Fibroblast of skin of left biceps (primary cell): ENCODE data around the gene QKI.

Source experiments
- DNase-seq, 2 experiments: peaks; one replicate each; pipeline ENCODE4 v3.0.0-alpha.2; 2013; ENCODE audit warnings: low read depth in 2 of 2

Gene QKI

DNA sequence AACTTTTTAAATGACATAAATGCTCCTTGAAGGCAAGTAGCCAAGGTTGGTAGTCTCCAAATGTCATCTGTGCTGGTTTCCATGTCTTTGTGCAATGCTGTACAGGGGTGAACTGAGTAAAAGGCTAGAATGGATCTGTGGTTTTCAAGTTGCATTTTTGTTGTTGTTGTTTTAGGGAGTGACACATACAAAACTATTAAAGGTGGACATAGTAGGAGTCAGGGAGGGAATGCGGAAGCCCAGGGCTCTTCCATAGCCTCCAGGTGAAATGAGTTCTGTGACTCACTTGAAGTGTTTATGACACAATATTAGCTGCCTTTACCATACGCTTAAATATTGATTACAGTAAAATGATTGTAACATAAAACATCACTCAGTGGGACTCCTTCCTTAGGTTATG is 22.5 kb upstream of the QKI start:
- no peak for DNase-seq

DNA sequence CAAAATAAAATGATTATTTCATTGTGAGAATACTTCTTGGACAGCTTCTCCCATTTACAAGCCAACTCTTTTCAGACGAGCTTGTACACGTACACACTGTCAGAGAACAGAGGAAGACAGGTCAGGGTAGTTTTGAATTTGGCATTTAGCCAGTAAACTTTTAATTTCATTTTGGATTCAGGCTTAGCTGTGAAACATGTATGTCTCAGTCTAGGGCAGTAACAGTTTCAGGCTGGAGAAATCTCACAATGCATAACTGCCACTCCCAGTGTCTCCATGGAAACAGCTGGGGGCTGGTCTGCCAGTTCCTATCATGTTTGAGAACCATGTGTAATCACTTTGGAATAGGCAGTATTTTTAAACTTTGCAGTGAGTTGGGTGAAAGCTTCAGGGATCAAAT is 22.0 kb upstream of the QKI start:
- DNase-seq: no peak

DNA sequence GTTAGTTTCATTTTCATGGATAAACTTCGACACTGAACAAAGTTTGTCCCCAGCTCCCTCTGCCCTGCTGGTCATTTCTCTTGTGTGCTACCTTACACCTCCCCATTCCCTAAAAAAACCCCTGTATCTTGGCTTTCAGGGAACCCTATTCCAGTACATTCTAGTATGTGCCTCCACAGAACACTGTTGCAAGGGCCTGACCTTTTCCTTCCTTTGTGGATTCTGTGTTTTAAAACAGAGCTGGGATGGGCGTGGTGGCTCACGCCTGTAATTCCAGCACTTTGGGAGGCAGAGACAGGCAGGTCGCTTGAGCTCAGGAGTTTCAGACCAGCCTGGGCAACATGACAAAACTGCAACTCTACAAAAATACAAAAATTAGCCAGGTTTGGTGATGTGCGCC is 20.6 kb upstream of the QKI start:
- no peak for DNase-seq

DNA sequence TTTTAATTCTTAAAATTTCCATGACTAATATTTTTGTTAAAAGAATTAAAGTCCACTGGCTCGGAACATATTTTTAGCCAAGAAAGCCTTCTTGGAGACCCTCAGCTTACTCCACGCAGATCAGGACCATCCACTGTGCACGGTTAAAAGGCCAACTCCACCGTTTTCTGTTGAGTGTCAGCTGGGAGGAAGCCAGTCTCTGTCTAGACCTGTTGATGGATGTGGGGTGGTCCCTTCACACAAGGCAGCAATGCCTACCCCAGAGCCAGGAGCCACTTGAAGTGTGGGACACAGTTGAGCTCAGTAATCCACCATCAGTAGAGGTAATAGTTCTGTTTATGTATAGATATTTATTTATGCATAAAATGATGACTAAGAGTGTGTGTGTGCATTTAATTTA is 19.9 kb upstream of the QKI start:
- DNase-seq: no peak

DNA sequence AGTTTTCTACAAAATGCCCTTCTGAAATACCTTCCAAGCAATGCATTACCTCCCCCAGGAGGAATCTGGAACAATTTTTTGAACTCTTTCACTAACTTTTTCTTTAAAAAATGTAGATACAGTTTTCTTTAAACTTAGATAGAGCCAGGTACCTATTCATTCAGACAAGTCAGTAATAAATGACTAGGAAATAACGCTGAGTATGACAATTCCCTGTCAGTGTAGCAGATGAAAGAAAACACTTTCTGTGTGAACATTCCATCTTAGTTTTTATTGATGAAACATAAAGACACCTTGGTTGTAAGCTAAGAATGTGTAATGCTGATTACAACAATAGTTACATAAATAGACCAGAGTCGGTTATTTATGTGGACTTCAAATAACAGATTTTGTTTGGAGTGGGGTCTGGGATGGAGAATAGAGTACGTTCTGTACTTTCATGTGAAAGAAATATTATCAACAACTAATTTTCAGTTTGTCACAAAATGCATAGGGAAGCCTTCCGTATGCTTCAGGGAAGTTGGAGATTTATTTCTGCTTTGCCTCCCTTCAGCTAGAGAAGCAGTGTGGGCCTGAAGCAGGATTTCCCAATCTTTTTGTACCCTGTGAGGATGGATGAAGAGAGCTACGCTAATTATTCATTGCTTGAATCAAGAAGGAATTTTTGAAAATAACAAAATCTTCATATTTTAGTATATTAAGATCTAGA is 19.2 kb upstream of the QKI start:
- DNase-seq: no peak

DNA sequence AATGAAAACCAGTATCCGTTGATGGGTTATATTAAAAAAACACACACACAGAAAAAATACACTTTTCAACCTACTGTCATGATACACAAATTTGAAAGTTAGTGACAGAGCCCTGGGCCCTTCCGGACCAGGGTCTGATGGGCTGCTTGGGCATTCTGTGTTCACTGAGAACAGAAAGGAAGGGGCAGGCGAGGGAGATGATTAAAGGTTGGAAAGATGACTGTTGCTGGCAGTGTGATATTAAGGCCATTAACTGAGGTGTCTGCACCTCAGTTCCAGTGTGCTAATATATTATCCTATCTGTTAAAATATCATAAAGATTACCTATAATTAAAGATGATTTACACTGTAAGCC is 18.7 kb upstream of the QKI start:
- no peak for DNase-seq

DNA sequence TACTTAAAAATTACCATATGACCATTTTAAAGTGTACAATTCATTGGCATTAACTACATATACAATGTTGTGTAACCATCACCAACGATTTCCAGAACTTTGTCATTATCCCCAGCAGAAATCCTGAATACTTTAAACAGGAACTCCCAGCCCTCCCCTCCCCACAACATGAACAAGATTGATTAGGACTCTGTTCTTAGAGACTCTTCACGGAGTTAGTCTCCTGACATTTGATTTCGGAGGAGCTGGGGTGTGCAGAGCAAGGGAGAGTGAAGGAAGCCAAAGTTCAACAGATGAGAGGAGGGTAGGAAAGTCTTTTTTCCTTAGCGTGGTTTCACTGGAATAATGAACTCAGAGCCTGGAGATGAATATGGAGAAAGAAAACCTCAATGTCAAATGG is 17.2 kb upstream of the QKI start:
- DNase-seq: no peak

DNA sequence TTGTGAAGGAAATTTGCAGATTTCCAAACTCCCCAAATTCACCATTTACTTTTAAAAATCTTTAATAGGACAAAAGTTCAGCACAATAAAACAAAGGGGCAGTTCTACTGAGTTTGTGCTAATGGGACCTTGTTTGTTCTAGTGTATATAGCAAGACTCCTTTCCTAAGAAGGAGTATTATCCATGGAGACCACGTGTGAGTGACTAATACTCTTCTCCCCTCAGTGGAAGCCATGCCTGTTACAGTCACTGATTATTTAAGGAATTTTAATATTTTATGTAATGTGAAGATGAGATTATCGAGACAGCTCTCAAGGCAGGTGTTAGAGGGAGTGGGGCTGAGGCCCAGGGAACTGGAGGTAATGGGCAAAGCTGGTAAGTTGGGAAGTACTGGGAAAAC is 16.4 kb upstream of the QKI start:
- DNase-seq: no peak

DNA sequence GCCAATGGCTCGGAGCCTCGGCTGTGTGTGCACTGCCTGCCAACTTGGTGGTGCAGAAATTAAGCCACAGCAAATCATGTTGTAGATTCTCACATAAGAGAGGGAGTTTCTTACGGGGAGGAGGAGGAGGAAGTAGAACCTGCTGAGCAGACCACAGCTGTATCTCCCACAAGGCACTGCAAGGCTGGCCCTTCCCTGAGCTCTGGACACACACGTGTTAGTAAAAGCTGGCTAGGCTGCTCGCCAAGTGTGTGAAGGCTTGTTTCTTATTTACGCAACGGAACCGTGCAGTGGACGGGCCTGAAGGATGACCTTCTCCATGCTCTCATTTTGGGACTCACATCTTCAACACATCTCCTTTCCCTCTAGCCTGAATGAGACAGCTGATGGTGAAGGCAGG is 15.7 kb upstream of the QKI start:
- DNase-seq: no peak

DNA sequence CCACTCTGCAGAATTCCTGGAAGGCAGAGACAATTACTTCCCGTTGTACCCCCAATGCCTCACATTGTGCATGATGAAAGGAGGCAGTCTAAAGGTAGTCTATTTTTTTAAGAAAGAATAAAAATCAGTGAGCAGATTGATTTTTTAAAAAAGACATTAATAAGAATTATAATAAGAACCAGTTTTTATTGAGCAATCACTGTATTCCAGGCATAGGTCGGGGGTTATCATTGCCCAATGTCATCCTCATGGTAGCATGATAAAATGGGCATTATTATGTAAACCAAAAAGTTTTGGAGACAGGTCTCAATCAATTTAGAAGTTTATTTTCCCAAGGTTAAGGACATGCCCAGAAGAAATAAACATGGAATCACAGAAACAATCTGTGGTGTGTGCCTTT is 14.0 kb upstream of the QKI start:
- DNase-seq: no peak

DNA sequence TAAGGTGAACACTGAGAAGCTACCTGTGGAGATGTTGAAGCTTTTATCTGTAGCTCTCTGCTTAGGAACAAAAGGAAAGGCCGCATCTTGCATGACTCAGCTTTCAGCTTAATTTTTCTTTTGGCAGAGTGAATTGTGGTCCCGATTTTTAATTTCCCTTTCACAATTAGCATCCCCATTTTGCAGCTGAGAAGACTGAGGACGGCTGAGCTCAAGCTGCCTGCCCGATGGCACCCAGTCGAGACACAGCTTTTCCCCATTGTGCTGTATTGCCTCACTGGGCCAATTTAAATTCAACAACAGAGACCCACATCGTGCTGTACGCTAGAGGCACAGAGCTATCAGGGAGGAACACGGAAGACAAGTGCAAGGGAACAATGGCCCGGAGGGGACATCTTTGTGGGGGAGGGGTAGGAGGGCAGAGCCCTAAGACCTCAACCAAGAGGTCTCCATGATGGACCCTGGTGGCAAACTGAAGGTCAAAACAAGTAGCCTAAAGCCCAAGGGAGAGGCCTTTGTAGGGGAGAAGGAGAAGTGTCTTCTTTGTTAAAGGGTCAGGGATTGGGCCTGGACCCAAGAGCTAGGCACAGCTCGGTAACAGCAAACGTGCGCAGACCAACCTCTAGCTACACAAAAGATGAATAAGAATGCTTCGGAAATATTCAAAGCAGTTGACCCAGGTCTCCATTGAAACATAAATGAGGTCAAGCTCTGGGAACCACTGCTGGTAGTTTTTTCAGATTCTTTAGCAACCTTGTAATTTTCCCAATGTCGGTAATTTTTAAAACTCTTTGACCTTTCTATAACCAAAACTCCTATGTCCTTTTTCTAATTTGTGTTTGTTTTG is 13.3 kb upstream of the QKI start:
- no peak for DNase-seq

DNA sequence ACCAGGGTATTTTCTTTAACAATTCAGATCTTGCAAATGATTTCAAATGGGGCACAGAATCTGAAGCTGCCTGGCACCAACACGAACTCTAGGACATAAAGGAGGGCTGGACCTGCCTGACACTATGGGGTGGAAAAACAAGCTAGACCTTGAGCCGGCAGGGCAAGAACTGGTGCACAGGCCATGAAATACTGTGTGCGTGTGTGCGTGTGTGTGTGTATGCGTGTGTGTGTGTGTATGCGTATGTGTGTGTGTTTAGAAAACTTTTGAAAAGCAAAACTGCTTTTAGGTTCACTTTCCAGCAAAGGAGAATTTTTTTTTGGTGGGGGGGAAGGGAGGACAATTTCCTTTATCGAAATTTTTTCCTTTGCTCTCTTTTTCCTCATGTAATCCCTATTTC is 11.9 kb upstream of the QKI start:
- DNase-seq: no peak

DNA sequence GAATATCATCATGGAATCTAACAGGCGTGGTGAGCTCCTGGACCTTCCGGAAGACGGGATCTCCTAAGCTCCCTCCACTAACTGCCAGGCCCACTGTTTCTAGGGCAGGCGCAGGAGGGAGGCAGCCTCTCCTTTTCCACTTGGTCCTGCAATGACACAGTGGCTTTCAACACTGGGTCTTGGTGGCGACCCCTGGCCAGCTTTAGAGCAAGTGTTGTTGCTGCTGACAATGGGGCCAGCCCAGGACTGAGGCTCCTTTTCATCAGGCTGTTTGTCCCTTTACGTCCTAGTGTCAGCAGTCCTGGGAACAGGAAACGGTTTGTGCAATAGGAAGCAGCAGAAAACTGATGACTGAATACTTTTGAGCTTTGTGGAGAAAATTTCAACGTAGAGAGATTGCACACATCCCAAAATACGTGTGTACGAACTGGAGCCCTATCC is 9.7 kb upstream of the QKI start:
- DNase-seq: no peak

DNA sequence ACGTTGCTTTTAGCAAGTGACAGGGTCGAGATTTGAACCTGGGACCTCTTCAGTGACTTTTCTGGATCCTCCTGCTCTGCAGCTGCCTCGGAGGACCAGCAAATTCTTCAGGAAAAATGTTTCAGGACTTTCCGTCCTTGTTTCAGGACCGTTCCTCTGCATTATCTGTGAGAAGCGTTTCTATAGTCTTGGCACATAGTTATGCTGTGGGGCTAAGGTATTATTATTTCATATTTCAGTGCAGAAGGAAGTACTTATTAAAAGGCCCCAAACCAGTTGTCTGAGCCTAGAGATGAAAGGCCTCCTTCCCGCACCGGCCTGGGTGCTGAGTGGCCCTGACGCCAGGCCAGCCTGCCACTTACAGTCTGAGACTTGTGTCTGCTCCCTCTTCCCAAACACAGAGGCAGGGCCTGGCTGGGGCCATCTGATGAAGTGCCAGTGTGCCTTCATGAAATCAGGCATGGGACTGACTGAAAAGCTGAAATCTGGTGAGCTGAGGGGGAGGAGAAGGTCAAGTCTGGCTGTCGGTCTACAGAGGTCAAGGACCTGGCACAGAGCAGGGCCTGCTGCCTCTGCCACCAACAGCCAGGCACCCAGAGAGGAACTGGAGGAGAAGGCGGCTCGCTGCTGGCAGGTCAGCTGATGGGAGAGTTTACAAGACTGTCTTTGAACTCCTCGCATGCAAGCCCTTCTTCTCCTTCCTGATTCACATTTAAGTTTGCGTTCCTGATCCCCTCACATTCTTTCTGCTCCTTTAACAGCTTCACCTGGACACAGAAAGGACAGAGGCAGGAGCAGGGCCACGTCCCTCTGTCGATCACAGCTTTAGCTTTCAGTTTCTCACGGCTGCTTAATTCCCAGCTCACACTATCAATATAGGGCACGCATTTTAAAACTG is 8.9 kb upstream of the QKI start:
- no peak for DNase-seq

DNA sequence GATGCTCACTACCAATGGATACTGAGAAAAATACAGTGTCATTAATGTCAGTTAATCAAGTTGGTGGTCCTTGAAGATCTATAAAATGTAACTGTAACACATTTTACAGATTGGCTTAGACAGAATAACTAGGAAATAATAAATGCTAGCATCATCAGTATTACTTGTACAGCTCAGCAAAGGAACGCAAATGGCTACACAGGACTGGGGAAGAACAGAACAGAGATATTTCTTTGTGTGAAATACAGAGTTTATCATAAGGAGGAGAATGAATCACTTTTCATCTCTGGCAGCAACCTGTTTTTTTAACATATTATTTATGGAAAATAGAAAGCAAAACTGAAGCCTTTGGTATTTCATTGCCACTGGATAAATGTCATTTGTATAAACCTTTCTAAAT is 8.2 kb upstream of the QKI start:
- DNase-seq: no peak

DNA sequence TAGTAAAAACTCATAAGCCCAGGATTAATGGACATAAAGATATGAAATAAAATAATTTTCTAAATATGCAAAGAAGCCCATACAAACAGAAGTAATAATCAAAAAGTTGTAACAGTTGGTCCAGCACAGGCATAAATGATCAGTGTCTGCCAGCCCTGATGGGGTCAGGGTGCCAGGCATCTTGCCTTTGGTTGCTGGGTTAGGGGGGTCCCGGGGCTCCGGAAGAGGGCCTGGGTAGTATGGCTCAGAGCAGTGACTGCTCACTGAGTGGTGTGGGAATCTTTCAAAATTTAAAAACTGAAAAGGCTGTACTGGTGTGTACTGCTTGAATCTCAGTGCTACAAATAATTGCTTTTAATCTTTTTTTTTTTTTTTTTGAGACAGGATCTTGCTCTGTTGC is 7.7 kb upstream of the QKI start:
- DNase-seq: no peak

DNA sequence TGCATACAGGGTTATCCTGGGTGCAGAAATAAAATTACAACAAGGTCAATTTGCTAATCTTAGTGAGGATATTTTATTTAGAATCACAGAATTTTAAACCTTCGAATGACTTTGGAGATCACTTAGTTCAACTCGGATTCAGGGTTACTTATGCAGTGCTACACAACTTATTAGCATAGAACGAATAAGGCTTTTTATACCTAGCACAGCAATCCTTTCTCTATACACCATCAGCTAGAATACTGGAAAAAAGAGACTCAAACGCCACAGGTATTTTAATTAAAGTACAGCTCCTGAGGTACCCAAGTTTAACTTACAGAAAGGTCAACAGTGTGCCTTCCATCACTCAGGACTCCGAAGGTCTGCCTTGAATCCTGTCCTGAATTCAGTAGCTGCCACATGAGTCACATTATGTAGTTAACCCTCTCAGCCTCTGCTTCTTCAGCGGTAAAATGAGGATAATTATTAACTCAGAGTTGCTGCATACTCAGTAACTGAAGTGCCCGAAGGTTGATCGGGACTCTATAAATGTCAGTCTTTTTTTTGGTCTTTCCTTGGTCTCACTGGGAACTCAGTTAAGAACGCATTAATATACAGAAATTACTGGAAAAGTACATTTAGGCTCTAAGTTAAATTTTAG is 6.0 kb upstream of the QKI start:
- no peak for DNase-seq

DNA sequence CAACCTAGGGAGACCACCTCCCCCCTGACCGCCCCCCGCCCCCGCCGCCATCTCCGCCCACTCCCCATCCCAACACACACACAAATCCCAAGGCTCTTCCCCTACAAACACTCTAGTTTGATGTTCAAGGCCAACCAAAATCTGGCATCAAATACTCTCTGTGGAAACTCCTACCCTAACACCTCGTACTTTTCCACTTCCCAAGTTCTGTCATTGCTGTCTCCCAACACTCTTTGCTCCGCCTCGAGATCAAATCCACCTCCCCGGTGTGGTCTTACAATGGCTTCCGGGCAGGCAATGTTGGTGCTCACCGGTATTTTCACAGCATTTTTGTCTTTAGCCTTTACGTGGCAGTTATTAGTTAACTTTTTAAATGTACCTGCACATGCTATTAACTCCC is 4.8 kb upstream of the QKI start:
- DNase-seq: no peak

DNA sequence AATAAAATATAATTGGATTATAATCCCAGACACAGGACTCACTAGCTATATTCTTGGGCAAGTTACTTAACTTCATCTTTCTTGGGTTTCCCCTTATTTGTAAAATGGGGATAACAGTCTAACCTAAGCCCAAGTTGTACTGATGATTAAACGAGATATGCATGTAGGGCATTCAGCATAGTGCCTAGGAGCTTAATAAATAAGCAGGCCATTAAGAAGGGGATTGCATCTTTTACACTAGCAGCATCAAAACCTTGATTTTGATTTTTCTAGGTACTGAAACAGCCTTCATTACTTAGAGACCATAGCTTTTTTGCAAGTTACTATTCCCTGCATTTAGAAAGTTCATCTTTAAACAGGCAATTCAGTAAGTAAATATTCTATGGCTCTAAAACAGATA is 2.2 kb upstream of the QKI start:
- DNase-seq: no peak

DNA sequence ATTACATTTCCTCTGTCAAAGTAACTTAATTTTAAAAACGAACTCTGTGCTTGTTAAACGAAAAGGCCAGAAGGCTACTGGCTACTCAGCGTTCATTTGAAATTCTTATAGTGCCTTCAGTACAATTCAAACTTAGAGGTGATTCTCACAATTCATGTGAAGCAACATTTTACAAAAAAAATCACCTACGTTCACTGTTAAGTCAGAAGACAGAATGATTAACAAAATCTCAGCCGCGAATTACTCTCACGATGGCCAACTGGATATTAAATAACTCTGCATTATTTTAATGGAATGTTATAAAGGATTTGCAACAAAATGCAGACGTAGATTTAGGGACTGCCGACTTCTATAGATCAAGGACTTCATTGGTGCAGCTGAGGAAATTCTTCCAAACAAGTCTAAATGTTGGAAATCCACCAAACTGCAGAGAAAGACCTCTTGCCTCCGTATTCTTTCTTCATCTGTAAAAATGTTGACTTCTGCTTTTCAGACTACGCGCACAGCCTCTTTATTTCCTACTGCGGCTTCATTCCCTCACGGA is 1.6 kb upstream of the QKI start:
- DNase-seq: no peak

DNA sequence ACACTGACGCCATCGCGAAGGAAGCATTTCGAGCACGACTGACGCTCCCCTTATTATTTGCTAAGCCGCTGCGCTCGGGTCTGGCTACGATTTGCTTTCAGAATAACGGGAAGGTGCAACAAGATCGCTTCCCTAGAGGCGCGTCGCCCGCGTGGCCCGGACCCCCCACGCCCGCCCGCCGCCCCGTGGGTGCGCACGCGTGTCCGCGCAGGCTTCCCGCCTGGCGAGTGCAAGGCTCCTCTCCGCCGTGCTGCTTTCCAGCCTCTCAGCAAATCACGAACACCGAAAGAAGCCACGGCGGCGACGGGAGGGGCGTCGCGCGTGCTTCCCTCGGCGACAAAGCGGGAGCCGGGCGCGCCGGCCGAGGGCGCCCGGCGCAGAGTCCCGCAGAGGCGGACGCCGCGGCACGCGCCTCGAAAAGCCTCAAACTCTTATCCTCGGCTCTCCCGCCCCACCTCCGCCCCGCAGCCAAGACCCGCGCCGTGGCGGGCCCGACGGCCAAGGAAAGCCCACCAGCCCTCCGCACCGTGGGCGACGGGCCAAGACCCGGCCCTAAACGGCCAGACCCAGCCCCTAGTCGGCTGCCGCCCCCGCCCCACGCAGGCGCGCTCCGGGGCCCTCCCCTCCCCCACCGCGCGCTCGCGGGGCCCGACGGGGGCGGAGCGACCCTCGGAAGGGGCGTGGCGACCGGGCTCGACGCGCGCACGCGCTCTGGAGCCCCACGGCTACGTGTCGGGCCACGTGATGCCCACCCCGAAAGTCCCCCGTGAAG is 987 bp upstream of the QKI start:
- peak; percentile 85 for DNase-seq
